ES-I3 (cell line): Measurements from ENCODE around the gene PLEKHG5.
A peak's percentile ranks its signal among the peaks of the same experiment; 100 is the strongest.

Experiments used
- H3K36me3 ChIP-seq: 2 replicates; pipeline ENCODE4 v1.6.1; 2013; ENCODE audit warnings: mild to moderate bottlenecking, low read length, control low read depth, moderate library complexity; ENCODE audit not compliant: insufficient read depth
- H3K4me1 ChIP-seq: 2 replicates; pipeline ENCODE4 v1.6.1; 2013; ENCODE audit warnings: mild to moderate bottlenecking, control low read depth, low read length; ENCODE audit not compliant: insufficient read depth
- H3K9ac ChIP-seq: 2 replicates; pipeline ENCODE4 v1.6.1; 2013; ENCODE audit warnings: low read depth, mild to moderate bottlenecking, low read length, moderate library complexity
- H3K9me3 ChIP-seq: 2 replicates; pipeline ENCODE4 v1.6.1; 2013; ENCODE audit warnings: mild to moderate bottlenecking, low read length, moderate library complexity; ENCODE audit not compliant: control insufficient read depth, insufficient read depth

Gene PLEKHG5

DNA sequence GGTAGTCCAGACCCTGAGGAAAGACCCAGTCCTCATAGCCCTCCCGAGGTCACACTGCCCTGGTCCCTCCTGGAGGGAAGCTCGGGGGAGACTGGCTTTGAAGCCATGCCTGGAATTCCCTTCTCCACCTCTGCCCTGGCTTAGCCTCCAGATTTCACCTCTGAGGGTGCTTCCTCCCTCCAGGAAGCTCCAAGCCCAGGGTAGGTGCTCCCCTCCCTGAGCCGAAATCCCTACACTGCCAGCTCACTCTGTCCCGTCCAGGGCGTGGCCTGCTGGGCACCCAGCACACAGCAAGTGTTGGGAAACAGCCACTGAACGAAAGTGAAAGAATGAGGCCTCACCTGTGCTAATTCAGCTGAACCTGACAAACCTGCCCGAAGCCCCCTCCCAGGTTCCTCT, 19.5 kb downstream of the PLEKHG5 start:
- H3K4me1 ChIP-seq: peaks cover 5% of the 10 kb centered on the region; the same call in 1 of the 2 replicates
- no peak overlapping the region for H3K9ac ChIP-seq
- no peaks in the 10 kb centered on the region for H3K9me3 ChIP-seq
- no peaks in the 10 kb centered on the region; the same call in 1 of the 2 replicates for H3K36me3 ChIP-seq

DNA sequence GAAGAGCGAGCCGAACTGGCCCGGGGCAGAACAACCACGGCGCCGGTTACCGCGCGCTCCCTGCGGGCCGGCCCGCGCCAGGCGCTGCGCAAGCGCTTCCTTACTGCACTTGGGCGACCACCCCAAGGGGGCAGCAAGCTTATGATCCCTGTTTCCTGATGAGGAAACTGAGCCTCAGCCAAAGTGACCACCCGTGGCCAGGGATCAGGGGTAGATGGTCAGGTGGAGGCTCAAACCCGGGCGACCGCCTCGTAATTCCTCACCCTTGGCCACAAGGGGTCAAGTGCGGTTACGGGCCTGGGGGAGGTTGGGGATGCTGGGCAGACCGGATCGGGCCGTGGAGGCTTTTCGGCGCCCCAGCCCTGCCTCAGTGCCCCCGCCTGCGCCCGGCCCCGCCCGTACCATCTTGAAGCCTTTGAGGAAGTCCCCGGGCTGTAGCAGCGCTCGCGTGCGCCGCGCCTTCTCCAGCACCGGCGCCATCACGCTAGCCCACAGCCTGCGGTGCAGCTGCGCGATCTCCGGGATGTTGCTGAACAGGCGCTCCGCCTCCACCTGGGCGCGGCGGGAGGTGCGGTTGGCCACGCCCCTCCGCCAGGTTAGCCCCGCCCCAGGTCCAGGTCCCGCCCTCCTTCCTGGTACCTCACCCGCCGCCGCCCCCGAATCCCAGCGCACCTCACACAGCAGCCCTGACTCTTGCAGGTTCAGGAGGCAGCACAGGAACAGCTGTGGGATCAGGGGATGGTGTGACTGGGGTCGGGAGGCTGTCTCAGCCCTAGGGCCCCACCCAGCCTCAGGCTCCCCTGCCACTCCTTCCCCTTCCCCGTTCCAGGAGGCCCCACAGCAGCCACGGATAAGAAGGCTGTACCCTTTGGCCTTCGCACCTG, 20.1 kb downstream of the PLEKHG5 start:
- no peaks in the 10 kb centered on the region; the same call in 1 of the 2 replicates for H3K36me3 ChIP-seq

DNA sequence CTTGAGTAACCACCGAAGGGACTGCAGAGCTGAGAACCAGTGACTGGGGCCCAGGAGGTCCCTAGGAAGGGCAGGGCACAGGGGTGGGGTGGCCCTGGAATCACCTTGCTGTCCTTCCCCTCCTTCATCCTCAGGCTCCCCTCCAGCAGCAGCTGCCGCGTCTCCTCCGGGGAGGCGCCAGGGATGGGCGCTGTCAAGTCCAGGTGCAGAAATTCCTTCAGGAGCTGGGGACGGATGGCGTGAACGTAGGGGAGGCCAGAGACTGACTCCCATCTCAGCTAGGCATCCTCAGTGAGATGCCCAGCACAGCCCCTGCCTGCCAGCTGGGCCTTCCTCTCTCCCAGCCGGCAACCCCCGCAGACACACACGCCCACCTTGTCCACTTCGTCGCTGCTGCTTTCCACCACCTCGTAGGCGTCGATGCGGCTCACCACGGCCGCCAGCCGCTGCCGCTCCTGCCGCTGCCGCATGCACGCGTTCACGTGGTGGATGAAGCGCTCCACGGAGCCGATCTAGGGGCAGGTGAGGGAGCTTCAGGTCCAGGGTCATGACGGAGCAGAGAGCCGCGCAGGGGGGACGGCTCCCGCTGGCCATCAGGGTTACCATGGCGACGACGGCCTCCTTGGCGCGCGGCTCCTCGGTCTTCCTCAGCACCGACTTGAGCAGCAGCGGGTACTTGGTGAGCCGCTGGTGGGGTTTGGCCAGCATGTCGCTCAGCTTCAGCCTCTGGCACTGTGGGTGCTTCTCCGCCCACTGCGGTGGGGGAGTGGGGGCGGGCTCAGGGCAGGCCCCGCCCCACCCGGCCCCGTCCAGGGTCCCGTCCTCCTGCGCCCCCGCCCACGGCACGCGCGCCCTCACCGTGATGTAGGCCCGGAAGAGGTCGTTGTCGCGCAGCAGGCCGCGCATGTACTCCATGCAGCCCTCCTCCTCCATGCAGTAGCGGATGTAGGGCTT, 21.1 kb downstream of the PLEKHG5 start:
- no peak overlapping the region for H3K9ac ChIP-seq
- no peaks in the 10 kb centered on the region for H3K9me3 ChIP-seq
- H3K36me3 ChIP-seq: no peaks in the 10 kb centered on the region; the same call in 1 of the 2 replicates
- no peaks in the 10 kb centered on the region; the same call in 1 of the 2 replicates for H3K4me1 ChIP-seq

More for the DNA sequence above, 20.1 kb downstream of the PLEKHG5 start:
- no peaks in the 10 kb centered on the region for H3K9me3 ChIP-seq
- no peaks in the 10 kb centered on the region; the same call in 1 of the 2 replicates for H3K4me1 ChIP-seq
- no peak overlapping the region for H3K9ac ChIP-seq

DNA sequence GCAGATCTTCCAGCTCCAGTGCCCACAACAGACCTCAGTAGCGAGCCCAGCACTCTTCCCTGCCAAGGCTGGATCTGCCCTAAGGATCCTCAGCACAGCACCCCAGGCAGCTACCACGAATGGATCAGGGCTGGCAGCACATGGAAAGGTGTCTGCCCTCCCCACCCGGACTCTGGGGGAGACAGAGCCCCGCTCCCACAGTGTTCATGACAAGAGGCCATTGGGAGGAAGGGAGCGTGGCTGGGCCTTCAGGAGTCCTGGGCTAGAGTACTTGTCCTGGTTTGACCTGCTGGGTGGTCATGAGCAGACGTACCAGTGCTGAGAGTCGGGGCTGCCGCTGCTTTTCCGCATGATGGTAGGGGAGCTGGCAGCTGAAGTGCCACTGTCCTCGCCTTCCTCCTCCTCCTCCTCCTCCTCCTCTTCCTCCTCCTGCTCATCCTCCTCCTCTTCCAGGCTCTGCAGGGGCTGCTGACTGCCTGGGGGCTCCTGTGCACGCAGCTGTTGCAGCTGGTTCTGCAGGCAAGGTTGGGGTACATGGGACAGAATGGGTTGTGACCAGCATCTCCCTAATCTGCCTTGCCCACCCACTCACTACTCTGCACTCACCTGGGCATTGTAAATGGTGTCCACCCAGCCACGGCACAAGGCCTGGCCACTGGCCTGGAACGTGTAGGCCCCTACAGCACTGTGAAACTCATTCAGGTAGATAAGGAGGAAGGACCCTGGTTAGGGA, 22.6 kb downstream of the PLEKHG5 start:
- H3K9me3 ChIP-seq: no peaks in the 10 kb centered on the region
- H3K36me3 ChIP-seq: no peaks in the 10 kb centered on the region; the same call in 1 of the 2 replicates
- no peaks in the 10 kb centered on the region for H3K4me1 ChIP-seq
- no peak overlapping the region for H3K9ac ChIP-seq

DNA sequence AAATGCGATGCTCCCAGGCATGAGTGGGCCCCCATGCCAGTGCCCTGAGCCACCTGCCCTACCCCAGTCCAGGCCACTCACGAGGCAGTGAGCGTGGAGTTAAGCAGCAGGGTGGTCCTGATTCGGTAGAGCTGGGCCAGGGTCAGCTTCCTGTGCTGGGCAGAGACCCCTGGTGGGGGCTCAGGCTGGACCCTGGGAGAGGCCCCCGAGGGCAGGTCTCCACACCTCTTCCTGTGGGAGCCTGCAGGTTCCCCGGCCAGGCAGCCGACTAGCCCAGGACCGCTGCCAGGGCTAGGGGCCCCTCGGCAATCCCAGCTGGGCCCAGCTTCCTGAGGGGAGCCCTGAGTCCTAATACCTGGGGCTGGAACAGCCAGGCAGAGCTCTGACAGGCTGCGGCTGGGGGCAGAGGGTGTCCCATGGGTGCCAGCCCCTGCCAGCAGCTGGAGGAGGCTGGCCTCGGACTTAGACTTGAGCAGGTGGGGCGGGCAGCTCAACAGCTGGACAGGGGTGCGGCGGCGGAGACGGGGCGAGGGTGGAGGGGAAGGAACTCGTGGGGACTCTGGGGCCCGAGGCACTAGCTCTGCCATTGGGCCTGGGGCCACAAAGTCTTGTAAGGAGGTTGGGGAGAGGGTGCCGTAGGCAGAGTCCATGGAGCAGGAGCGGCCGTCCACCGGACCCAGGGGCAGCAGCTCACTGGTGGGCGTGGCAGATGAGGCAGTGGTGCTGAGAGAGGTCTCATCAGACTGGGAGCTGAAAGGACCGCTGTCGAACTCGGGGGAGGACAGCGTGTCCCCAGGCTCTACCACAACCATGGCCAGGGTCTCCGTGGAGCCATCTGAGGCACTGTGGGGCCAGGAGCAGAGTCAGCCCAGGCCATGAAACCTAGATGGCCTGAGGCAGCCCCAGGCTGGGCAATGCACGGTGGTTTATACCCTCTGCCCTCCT, 23.5 kb downstream of the PLEKHG5 start:
- no peaks in the 10 kb centered on the region for H3K9me3 ChIP-seq
- H3K4me1 ChIP-seq: no peaks in the 10 kb centered on the region
- H3K9ac ChIP-seq: no peak overlapping the region
- H3K36me3 ChIP-seq: no peaks in the 10 kb centered on the region; the same call in 1 of the 2 replicates

DNA sequence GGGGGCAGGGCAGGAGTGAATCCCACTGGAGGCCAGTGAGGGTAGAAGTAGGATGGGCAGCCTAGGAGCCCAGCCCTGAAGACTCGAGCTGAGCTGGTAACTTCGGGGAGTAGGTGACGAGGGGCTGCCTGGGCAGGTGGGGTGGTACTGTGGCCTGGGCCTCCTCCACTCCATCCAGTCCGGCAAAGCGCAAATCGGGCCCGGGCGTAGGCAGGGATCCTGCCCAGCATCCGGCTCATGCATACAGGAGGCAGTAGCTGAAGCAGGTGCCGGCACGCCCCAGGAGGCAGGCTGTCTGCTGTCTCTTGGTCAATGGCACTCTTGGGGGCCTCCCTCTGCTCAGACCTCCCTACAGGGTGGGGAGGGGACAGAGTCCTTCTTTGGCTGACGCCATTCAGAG, 24.2 kb downstream of the PLEKHG5 start:
- Histone ChIP-seq H3K9me3 (no peaks in the 10 kb centered on the region), H3K9ac (no peak overlapping the region), H3K36me3 (no peaks in the 10 kb centered on the region; the same call in 1 of the 2 replicates), H3K4me1 (no peaks in the 10 kb centered on the region)

DNA sequence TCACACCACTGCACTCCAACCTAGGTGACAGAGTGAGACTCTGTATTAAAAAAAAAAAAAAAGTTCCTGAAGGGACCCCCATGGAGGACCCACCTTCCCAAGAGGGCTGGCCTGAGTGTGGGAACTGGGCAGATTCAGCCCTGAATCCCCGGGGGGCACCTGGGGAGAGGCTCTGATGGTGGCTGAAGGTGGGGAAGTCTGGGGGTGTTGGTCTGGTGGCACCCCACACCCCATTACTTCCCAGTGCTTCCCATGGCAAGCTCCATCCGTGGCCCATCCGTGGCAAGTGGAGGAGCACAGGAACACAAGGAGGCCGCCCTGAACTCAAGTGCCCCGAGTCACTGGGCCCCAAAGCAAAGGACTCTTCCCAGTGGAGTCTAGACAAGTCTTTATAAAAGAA, 24.7 kb downstream of the PLEKHG5 start:
- no peaks in the 10 kb centered on the region for H3K9me3 ChIP-seq
- H3K9ac ChIP-seq: no peak overlapping the region
- H3K36me3 ChIP-seq: no peaks in the 10 kb centered on the region; the same call in 1 of the 2 replicates
- no peaks in the 10 kb centered on the region for H3K4me1 ChIP-seq

DNA sequence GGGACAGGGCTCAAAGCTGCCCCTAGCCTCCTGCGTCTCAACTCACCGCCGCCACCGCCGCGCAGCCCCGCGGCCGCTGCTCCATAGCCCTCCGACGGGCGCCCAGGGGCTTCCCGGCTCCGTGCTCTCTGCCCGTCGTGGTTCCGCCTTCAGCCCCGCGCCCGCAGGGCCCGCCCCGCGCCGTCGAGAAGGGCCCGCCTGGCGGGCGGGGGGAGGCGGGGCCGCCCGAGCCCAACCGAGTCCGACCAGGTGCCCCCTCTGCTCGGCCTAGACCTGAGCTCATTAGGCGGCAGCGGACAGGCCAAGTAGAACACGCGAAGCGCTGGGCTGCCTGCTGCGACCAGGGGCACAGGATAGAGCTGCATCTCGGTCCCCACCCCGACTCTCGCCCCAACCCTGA, 25.4 kb downstream of the PLEKHG5 start, which contains the start of gene TNFRSF25:
Gene TNFRSF25, minus strand, starts transcription at position 151 of the 400 bp plus-strand sequence. Its CDS starts 66 bp downstream, at position 85.
- Histone ChIP-seq H3K4me1 (no peaks in the 10 kb centered on the region), H3K9me3 (no peaks in the 10 kb centered on the region), H3K9ac (peak within 1 kb of the TSS; percentile 39; the same call in 1 of the 2 replicates), H3K36me3 (no peaks in the 10 kb centered on the region; the same call in 1 of the 2 replicates)

DNA sequence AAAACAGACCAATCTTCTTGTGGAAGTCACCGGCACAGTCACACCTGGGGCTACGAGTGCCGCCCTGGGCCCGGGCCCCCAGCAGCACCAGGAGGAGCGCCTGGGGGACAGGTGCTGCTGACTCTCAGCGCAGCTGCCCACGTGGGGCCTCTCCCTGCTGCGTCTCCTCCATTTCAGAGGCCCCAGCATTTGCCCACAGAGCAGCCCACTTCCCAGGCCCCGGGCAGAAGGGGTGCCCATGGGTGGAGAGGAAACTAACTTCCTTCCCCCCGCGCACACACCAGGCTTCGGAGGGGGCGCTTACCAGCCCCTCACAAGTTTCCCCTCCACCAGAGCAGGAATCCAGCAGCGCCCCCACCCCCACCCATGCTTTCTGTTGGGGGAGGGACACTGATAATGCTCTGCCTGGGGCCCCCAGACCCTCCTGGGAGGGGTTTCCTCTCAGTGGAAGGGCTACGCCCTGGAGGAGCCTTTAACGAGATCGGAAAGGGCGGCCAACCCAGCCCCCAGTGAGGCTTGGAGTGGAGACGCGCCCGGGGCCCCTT, 25.9 kb downstream of the PLEKHG5 start:
- Histone ChIP-seq H3K9me3 (no peaks in the 10 kb centered on the region), H3K9ac (peak overlapping the region; percentile 39; the same call in 1 of the 2 replicates), H3K36me3 (no peaks in the 10 kb centered on the region; the same call in 1 of the 2 replicates), H3K4me1 (no peaks in the 10 kb centered on the region)

DNA sequence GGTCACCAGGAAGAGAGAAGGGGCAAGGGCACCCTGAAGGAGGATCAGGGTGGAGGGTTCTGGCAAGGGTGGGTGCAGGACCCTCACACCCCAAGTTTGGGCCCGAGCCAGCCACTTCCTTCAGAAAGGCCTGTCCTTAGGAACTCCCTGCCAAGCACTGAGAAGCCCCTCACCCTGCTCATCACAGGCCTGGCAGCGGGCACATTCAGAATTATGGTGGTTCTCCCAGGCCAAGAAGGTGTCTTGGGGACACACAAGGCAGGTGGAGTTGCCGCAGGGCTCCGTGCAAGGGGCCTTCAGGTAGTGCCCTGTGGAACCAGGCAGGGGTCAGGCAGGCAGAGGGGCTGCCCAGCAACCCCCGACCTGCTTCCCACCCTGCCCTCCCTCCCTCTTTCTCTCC, 26.6 kb downstream of the PLEKHG5 start:
- H3K9me3 ChIP-seq: no peaks in the 10 kb centered on the region
- no peaks in the 10 kb centered on the region; the same call in 1 of the 2 replicates for H3K36me3 ChIP-seq
- H3K4me1 ChIP-seq: no peaks in the 10 kb centered on the region
- H3K9ac ChIP-seq: no peak overlapping the region

DNA sequence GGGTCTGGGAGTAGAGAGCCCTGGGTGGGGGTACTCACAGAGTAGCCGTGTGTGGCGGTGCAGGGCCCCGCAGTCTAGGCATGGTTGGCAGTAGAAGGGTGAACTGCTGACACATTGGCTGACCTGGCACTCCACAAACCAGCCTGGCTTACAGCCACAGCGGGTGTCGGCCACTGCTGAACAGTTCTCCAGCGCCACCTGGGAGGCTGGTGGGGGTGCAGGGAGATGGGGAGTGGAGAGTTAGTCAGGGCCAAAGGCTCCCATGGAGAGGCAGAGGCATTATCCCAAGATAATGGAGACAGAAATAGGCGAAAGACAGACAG, 27.0 kb downstream of the PLEKHG5 start:
- peaks cover 1% of the 10 kb centered on the region; the same call in 1 of the 2 replicates for H3K4me1 ChIP-seq
- no peak overlapping the region for H3K9ac ChIP-seq
- no peaks in the 10 kb centered on the region for H3K9me3 ChIP-seq
- H3K36me3 ChIP-seq: no peaks in the 10 kb centered on the region; the same call in 1 of the 2 replicates

DNA sequence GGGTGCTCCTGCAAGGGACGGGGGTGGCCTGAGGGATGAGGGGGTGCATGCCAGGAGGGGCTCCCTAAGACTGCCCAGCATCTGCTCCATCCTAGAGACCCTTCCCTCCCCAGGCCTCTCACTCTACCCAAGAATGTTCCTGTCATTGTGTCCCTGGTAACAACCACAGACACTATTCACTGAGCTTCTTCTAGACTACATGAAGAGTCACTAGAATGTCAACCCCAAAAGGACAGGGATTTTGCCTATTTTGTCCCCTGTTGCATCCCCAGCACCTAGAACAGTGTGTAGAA, 28.4 kb downstream of the PLEKHG5 start:
- no peaks in the 10 kb centered on the region; the same call in 1 of the 2 replicates for H3K36me3 ChIP-seq

More for the DNA sequence above, 28.4 kb downstream of the PLEKHG5 start:
- H3K4me1 ChIP-seq: peaks cover 3% of the 10 kb centered on the region; the same call in 1 of the 2 replicates
- H3K9ac ChIP-seq: no peak overlapping the region
- H3K9me3 ChIP-seq: no peaks in the 10 kb centered on the region
